HepG2 (cell line): ENCODE data around the gene ACOT8. TPM values are rescaled to one million over a fixed set of nuclear protein-coding genes. Genes with fewer than 3 reads are reported as not detected.
A peak's percentile ranks its signal among the peaks of the same experiment; 100 is the strongest.

ENCODE experiments used
- AKNA ChIP-seq: sonication (generic); formaldehyde crosslinking; IDR thresholded peaks from 2 replicates; pipeline ENCODE4 v1.4.0; 2020; ENCODE audit warnings: missing genetic modification reagents, borderline replicate concordance
- CAMTA2 ChIP-seq: sonication (generic); formaldehyde crosslinking; IDR thresholded peaks from 2 replicates; pipeline ENCODE4 v1.4.0; 2020; ENCODE audit warnings: mild to moderate bottlenecking, missing genetic modification reagents, borderline replicate concordance
- DMAP1 ChIP-seq: IDR thresholded peaks from 2 replicates; pipeline ENCODE4 v1.6.1; 2016
- EEA1 ChIP-seq: sonication (generic); formaldehyde crosslinking; IDR thresholded peaks from 2 replicates; pipeline ENCODE4 v1.5.1; 2020; ENCODE audit warnings: mild to moderate bottlenecking, missing genetic modification reagents, borderline replicate concordance
- ETV5 ChIP-seq: IDR thresholded peaks from 2 replicates; pipeline ENCODE4 v1.6.1; 2018; ENCODE audit warnings: missing biosample characterization, missing genetic modification reagents, inconsistent platforms, borderline replicate concordance
- FOXK2 ChIP-seq: fragments of 450-650 bp; IDR thresholded peaks from 2 replicates; pipeline ENCODE4 v1.6.1; 2016
- HHEX ChIP-seq: IDR thresholded peaks from 2 replicates; pipeline ENCODE4 v1.6.1; 2016; ENCODE audit warnings: control low read depth
- HOXA3 ChIP-seq: sonication (generic); formaldehyde crosslinking; IDR thresholded peaks from 2 replicates; pipeline ENCODE4 v1.5.0; 2020; ENCODE audit warnings: missing genetic modification reagents
- PRDM4 ChIP-seq: sonication (generic); formaldehyde crosslinking; IDR thresholded peaks from 2 replicates; pipeline ENCODE4 v1.9.0; 2021; ENCODE audit warnings: missing genetic modification reagents, borderline replicate concordance
- SMARCE1 ChIP-seq: fragments of 450-650 bp; IDR thresholded peaks from 2 replicates; pipeline ENCODE4 v1.6.1; 2017; ENCODE audit warnings: borderline replicate concordance
- ZBTB21 ChIP-seq: sonication (generic); formaldehyde crosslinking; IDR thresholded peaks from 2 replicates; pipeline ENCODE4 v1.4.0; 2020; ENCODE audit warnings: missing genetic modification reagents
- ZBTB4 ChIP-seq: sonication (generic); formaldehyde crosslinking; IDR thresholded peaks from 2 replicates; pipeline ENCODE4 v1.4.0; 2020; ENCODE audit warnings: missing genetic modification reagents, mild to moderate bottlenecking, borderline replicate concordance
- ZC3H4 ChIP-seq: sonication (generic); formaldehyde crosslinking; IDR thresholded peaks from 2 replicates; pipeline ENCODE4 v1.4.0; 2020; ENCODE audit warnings: missing genetic modification reagents, borderline replicate concordance
- ZNF280B ChIP-seq: sonication (generic); formaldehyde crosslinking; IDR thresholded peaks from 2 replicates; pipeline ENCODE4 v1.5.0; 2020; ENCODE audit warnings: missing genetic modification reagents, mild to moderate bottlenecking, borderline replicate concordance
- ZNF30 ChIP-seq: sonication (generic); formaldehyde crosslinking; IDR thresholded peaks from 2 replicates; pipeline ENCODE4 v1.5.0; 2020; ENCODE audit warnings: mild to moderate bottlenecking, missing genetic modification reagents
- ZNF768 ChIP-seq: sonication (generic); formaldehyde crosslinking; IDR thresholded peaks from 2 replicates; pipeline ENCODE4 v1.4.0; 2020; ENCODE audit warnings: missing genetic modification reagents
- ZNF781 ChIP-seq: sonication (generic); formaldehyde crosslinking; IDR thresholded peaks from 2 replicates; pipeline ENCODE4 v1.5.1; 2020; ENCODE audit warnings: borderline replicate concordance, mild to moderate bottlenecking, missing genetic modification reagents; ENCODE audit errors: not compliant biosample characterization
- polyA plus RNA-seq, 8 experiments: library from polyadenylated mRNA; depleted of rRNA in 3 of 8; stranded (reverse) in 7 of 8; unstranded in 1 of 8; fragments of >200 nt; fragmentation: Illumina TruSeq in 4 of 8; extraction: Trizol in 4 of 8; gene quantifications; 2 replicates each; pipeline versions ENCODE4 v1.2.1 to v1.2.3, GENCODE V29; 2011 to 2016; ENCODE audit warnings: low read depth in 4 of 8, missing spikeins in 1 of 8, mixed read lengths in 1 of 8; ENCODE audit not compliant: insufficient read depth in 1 of 8
- total RNA-seq, 5 experiments: library from RNA; depleted of rRNA; stranded (reverse); fragments of >200 nt; fragmentation: Illumina TruSeq; extraction: Trizol; gene quantifications; 2 replicates each; pipeline ENCODE4 v1.2.3, GENCODE V29; 2016; ENCODE audit warnings: low read depth in 1 of 5

ACOT8 gene
- total and polyA plus RNA-seq, 2 of the 13 experiments (the other 11 are each of a cell fraction or from before 2014, with no cell fraction given): 31.4 to 45.5 TPM

GRCh38 chr20:45904583-45905504, 47.7 kb upstream of the ACOT8 start (continued):
- TF ChIP-seq HOXA3 (CRISPR knock-in tag): no peak
- TF ChIP-seq HHEX: no peak
- TF ChIP-seq ZNF30 (CRISPR knock-in tag): no peak
- TF ChIP-seq ZBTB21 (CRISPR knock-in tag): no peak
- no peak for TF ChIP-seq CAMTA2 (CRISPR knock-in tag)
- TF ChIP-seq DMAP1 (CRISPR knock-in tag): no peak
- TF ChIP-seq PRDM4 (CRISPR knock-in tag): no peak
- TF ChIP-seq ZNF768 (CRISPR knock-in tag): peak; percentile 14; the same call in 1 of the 2 replicates
- no peak for TF ChIP-seq ZNF280B (CRISPR knock-in tag)
- TF ChIP-seq SMARCE1: no peak
- TF ChIP-seq ZNF781 (CRISPR knock-in tag): no peak
- TF ChIP-seq EEA1 (CRISPR knock-in tag): no peak
- TF ChIP-seq AKNA (CRISPR knock-in tag): no peak
- TF ChIP-seq ETV5 (CRISPR knock-in tag): no peak
- no peak for TF ChIP-seq ZC3H4
- TF ChIP-seq ZBTB4 (CRISPR knock-in tag): 0 out of 2 replicates have a peak, but pooled peaks have one; percentile 20
- no peak for TF ChIP-seq FOXK2
